ENCODE results near the gene ZNHIT6.
"Not testable (repeated sequence)": the region's sequence is repeated elsewhere in the genome, so short reads cannot be mapped to it uniquely, and the experiment has no call there.

Gene ZNHIT6, protein sequence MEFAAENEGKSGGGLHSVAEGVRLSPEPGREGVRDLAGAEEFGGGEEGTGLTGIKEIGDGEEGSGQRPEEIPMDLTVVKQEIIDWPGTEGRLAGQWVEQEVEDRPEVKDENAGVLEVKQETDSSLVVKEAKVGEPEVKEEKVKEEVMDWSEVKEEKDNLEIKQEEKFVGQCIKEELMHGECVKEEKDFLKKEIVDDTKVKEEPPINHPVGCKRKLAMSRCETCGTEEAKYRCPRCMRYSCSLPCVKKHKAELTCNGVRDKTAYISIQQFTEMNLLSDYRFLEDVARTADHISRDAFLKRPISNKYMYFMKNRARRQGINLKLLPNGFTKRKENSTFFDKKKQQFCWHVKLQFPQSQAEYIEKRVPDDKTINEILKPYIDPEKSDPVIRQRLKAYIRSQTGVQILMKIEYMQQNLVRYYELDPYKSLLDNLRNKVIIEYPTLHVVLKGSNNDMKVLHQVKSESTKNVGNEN

DNA sequence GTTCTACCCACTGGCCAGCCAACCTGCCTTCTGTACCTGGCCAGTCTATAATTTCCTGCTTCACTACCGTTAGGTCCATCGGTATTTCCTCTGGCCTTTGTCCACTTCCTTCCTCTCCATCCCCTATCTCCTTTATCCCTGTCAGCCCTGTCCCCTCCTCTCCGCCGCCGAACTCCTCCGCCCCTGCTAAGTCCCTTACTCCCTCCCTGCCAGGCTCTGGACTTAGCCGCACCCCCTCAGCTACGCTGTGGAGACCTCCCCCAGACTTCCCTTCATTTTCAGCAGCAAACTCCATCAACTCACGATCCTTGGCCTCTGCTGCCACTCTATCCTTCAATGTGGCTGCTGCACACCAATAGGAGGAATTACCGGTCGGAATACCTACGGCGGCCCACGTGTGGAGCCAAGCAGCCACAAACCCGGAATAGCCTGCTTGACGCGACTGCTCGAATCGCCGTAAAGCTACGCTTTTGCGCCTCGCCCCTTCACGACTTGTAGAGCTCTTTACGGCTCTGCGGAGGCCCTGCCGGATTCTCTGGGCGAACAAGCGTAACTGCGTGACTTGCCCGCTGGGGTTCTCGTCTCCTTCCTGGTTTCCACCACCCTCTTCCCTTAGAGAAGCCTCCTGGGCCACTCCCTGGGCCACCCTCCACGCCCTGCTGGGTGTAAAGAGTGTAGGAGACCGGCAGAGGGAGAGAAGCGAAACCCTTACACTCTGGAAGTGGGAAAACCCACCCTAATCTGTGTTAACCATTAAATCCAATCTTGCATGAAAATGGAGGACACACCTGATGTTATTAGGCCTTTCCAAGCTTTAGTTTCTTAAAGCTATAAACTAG is at the start of gene ZNHIT6:
Gene ZNHIT6, minus strand, starts transcription at position 444 of the 839 bp plus-strand sequence. Its CDS starts 149 bp downstream, at position 295.
- peak; percentile 75 for DNase-seq (ENCODE audit: low spot score)

DNA sequence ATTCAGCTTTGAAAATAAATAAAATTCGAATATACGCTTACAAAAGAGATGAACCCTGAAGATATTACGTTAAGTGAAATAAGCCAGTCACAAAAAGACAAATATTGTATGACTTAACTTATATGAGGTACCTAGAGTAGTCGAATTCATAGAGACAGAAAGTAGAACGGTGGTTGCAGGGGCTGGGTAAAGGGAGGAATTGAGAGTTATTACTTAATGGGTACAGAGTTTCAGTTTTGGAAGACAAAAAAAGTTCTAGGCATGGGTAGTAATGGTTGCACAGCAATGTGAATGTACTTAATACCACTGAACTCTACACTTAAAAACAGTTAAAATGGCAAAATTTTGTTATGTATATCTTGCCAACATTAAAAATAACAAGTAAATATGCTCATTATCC is 48.6 kb upstream of the ZNHIT6 start:
- DNase-seq (ENCODE audit: low spot score): no peak

DNA sequence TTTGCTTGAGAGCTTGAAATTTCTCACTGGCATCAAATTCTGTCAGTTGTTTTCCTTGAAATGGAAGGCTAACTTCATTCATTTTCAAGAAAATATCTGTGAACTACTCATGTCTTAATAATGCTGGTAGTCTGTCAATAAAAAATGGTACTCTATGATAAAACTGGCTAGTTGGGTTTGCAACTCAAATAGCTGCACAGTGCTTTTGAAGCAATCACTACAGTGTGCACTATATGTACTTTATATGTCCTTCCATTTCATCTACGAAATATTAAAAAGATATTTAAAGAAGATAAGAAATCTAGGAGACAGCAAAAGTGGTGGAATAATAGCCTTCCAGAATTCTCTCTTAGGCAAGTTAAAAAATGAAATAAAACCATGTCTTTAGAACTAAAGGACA is 39.9 kb upstream of the ZNHIT6 start:
- no peak for DNase-seq (ENCODE audit: low spot score)

DNA sequence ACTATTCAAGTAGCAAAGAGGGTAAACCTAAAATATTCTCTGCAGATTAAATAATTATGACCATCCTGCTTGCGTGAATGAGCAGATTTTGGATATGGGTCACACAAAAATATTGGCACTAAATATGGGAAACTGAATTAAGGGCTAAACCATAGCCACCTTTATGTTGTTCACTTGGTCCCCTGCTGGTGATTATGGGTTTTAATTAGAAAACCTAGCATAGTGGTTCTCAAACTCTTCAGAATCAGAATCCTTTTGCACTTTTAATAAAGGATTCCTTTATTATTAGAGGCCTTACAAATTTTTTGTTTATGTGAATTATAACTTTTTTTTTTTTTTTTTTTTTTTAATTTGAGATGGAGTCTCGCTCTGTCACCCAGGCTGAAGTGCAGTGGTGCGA is 38.5 kb upstream of the ZNHIT6 start:
- DNase-seq (ENCODE audit: low spot score): no peak

DNA sequence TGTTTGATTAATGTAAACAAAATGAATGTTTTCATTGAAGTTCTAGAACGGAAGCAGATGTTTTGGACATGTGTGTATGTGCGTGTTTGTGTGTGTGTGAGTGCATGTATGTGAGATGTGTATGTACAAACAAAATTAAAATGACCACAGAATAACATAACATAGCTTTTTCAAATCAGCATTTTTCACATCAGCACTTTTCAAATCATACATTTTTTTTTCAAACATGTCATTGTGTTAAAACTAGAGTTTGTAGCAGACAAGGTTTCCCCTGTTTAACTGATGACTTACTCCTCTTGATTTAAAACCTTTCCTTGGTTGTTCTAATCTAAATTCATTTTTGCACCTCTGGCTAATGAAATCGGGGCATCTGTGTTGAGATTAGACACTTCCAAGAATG is 35.6 kb upstream of the ZNHIT6 start:
- no peak for DNase-seq (ENCODE audit: low spot score)

DNA sequence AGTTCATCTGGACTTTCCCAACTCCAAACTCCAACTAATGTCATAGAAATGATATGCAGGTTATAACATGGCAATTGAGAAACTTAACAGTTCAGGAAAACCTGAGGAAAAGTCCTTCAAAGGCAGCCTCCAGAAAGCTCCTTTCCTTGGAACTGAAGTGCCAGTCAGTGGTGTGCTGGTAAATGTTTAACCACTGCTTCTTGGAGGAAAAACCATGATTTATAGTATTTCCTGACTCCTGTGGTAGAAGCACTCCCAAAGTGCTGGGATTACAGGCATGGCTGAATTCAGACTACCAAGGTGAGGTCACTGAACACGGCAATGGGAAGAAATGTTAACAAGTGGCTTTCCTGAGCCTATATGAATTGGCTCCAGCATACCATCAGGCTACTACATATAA is 26.7 kb upstream of the ZNHIT6 start:
- no peak for DNase-seq (ENCODE audit: low spot score)

DNA sequence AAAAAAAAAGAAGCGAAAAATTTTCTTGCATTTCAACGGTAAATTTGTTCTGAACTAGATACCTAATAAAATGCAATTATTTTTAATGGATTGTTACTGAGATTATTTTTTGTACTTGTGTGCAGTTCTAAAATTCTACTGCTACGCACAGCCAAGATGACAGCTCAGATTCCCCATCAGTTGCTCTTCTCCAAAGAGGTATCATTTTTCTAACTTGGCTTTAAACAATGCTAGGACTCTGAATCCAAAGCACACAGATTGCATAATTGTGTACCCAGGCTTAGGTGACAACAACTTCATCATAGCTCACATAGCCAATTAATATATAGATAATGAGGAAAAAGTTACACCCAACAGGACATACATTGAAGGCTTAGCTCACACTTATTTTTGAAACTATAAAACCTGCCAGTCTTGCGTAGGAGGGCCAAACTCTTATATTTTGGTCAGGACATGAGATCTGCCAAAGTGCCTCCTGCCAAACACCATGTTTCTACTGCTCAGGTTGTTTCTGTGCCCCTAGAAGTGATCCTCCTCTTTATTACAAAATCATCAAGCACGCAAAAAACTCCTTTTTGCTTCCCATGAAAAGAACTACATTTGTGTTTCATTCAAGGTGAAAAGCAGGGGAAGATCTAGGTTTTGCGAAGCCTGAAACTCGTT is 10.6 kb upstream of the ZNHIT6 start:
- DNase-seq (ENCODE audit: low spot score): no peak

DNA sequence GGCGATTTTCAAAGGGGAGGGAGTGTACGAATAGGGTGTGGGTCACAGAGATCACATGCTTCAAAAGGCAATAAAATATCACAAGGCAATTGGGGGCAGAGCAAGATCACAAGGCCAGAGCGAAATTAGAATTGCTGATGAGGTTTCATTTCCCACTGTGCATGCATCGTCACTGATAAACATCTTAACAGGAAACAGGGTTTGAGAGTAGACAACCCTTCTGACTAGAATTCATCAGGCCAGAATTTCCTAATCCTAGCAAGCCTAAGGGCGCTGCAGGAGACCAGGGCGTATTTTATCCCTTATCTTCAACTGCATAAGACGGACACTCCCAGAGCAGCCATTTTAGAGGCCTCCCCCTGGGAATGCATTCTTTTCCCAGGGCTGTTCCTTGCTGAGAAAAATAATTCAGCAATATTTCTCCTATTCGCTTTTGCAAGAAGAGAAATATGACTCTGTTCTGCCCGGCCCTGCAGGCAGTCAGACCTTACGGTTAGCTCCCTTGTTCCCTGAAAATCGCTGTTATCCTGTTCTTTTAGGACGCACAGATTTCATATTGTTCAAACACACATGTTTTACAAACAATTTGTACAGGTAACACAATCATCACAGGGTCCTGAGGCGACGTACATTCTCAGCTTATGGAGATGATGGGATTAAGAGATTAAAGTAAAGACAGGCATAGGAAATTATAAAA is 6.3 kb upstream of the ZNHIT6 start:
- DNase-seq (ENCODE audit: low spot score): not testable (repeated sequence)

DNA sequence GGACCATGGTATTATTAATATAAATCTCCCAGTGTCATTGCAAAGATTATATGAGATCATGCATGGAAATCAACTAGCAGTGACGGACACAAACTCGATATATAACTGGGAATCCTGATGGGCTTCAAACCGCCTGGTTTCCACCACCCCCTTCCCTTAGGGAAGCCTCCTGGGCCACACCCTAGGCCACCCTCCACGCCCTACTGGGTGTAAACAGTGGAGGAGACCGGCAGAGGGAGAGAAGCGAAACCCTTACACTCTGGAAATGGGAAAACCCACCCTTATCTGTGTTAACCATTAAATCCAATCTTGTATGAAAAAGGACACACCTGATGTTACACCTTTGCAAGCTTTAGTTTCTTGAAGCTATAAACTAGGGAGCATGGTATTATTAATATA is 595 bp upstream of the ZNHIT6 start:
- DNase-seq (ENCODE audit: low spot score): no peak

DNA sequence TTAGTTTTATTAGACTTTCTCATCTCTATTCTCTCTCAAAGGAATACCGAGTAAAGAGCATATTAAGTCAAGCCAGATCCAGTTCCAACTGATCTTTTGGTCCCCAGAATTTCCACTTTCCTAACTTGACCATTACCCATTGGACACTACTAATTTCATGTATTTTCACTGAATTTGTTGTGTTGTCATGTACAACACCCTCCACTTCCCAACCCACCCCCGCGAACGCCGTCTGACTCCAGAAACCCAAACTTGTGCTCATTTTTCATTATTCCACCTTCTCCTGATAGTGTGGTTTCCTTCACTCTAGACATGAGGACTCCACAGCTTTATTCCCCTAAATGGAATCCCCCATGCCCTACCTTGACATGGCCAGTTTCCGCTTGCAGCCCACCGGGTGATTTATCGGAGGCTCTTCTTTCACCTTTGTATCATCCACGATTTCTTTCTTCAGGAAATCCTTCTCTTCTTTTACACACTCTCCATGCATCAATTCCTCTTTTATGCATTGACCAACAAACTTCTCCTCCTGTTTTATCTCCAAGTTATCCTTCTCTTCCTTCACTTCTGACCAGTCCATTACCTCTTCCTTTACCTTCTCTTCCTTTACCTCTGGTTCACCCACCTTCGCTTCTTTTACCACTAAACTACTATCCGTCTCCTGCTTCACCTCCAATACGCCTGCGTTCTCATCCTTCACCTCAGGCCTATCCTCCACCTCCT is 805 bp downstream of the ZNHIT6 start:
- no peak for DNase-seq (ENCODE audit: low spot score)

DNA sequence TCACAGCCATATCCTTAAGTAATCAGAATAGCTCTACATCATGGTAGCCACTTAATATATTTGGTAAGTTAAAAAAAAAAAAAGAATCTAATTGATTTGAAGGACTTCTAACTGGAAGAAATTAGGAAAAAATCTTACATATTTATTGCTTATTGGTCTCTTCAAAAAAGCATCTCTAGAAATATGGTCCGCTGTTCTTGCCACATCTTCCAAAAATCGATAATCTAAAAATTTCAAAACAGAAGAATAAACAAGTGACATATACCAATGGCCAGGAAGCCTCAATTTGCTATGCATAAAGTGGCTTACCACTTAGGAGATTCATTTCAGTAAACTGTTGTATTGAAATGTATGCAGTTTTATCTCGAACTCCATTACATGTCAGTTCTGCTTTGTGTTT is 2.3 kb downstream of the ZNHIT6 start:
- no peak for DNase-seq (ENCODE audit: low spot score)

DNA sequence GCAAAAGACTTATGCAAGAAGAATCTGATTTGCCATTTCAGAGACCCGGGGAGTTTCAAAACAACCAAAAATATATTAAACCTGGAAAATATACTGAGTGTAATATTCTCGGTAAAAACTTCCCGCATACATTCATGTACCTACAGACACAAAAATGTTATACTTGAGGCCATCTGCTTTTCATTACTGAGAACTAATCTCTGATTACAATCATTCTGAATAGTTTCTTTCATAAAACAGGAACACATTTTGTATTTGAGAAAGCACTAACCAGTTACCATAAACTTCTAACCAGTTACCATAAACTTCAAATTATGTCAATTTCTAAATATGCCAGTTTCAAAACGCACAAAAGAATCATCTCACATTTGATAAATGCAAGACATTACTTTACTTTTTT is 7.8 kb downstream of the ZNHIT6 start:
- no peak for DNase-seq (ENCODE audit: low spot score)

DNA sequence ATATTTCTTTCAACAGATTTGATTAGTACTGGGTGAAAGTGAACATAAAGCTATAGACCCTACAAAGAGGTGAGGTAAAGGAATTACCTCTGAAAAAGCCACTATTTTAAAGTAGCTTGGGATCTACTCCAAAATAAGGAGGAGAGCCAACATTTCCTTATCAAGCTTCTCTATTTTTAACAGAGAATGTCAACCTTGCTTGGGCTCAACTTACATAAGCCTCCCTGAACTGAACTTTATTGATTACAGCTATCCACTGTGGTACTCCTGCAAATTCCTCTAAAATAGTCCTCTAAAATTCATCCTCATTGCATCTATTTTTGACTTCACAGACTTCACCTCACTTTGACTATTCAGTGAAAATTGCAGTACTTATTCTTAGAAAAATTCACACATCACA is 10.3 kb downstream of the ZNHIT6 start:
- no peak for DNase-seq (ENCODE audit: low spot score)

DNA sequence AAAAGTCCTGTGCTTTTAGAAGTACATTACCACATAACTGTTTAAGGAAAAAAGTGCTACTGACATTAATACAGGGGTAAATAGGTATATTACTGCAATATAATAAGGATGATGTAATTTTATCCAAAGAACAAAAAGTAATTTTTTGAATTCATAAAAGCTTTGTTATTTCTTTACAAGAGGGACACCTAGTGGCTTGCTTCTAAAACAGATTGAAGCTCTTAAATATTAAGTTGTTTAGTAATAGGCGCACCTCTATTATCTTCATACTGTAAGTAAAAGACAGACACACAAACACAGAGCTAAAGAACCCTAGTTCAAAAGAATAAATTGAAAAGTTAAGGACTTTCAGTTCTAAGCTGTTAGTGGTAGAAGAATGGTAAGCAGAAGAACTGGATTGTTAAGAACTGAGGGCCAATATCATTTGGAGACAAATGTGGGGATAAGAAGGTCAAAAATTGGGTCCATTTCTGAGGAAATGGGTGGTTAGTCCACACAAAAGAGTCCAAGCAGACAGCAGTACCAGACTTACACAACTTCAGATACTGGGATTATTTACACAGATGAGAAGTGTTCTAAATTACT is 15.4 kb downstream of the ZNHIT6 start:
- no peak for DNase-seq (ENCODE audit: low spot score)

DNA sequence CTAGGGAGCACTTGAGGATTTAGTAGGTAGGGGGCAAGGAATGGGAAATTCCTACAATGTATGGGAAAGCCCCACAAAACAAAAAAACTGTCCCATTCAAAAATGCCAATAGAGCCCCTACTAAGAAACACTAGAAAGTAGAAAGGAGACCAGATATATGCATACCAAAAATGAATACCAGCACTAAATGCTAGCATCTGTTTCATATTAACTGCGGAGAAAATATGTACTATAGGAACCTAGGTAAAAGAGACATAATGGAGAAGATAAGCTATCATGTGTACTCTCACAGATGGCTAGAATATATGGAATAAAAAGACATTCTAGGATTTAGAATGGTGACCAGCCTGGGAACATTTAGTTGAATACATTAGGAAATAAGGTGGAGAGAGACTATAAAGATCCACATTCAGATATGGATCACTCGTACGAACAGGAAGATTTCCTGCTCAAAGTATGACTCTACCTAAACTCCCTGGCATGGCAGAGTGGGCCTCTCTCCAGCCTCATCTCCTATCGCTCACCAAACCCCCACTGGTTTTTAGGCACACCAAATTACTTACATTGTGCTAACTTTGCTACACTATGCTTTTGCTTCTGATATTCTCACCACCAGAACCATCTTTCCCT is 18.3 kb downstream of the ZNHIT6 start:
- no peak for DNase-seq (ENCODE audit: low spot score)

DNA sequence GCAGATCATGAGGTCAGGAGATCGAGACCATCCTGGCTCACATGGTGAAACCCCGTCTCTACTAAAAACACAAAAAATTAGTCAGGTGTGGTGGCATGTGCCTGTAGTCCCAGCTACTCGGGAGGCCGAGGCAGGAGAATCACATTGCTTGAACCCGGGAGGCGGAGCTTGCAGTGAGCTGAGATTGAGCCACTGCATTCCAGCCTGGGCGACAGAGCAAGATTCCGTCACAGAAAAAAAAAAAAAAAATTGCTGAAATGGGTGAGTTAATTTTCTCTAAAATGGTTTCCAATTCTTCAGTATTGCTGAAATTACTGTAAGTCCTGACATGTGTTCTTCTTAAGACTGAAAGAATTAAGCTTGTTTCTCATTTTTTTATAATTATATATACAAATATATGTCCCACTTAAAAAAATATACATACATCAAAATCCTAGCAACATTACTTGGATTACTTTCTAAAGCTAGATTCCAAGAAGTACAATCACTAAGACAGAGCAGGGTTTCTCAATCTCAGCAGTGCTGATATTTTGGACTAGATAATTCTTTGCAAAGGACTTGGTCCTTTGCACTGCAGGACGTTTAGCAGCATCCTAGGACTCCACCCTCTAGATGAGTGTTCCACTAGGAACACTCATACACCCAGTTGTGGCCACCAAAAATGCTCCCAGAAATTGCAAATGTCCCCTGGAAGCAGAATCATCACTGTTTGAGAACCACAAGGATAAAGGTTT is 24.8 kb downstream of the ZNHIT6 start:
- DNase-seq (ENCODE audit: low spot score): no peak

DNA sequence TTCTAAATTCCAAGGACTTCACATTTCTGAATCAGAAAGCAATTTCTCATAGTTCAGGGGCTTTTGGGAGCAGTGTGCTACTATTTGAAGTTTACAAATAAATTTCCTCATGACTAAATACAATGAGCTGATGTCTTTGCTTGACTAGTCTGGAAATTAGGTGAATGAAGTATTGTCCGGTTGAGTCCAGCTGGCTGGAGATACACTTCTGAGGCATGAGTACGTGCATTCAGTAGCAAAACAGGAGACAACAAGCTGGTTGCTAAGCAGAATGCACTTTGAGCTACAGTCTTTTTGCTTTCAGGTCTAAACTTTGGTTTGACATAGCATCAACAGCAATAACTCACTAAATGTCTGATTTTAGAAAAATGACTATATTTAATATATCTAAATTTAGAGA is 27.1 kb downstream of the ZNHIT6 start:
- no peak for DNase-seq (ENCODE audit: low spot score)

DNA sequence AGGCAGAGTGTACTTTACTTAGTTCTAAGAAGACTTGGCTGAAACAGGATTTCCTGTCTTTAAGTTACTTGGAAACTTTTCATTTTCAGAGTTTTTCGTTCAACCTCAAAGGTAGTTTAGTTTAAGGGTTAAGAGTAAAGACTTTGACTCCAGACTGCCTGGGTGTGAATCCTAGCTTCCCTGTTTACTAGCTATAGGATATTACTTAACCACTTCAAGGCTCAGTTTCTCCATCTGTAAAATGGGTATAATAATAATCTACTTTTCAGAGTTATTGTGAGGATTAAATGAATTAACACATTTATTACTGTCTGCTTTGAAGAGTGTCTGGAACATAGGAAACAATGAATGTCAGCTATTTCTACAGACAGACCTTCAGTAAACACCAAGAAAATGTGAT is 30.0 kb downstream of the ZNHIT6 start:
- DNase-seq (ENCODE audit: low spot score): no peak

DNA sequence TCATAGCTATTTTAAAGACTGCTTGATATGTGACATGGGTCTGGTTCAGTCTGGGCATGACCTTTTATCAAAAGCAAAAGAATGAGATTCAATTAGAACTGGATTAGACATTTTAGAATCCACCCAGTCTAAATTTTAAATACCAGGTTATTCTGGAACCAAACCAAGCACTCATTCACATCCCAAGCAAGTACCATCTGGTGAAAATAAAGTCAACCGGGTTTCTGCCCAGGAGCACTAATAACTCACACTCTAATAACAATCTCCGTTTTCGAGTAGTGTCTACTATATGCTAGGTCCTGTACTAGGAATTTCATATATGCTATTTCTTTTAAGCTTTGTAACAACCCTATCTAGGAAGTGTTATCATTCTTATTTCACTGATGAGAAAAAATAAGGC is 30.6 kb downstream of the ZNHIT6 start:
- DNase-seq (ENCODE audit: low spot score): no peak

Measured in germinal center (tissue), 1 donor.